NCI-H1417 (cell line): ENCODE data around the gene PMS1.
"Not testable (repeated sequence)": the region's sequence is repeated elsewhere in the genome, so short reads cannot be mapped to it uniquely, and the experiment has no call there.

Experiments used
- DNase-seq, 3 experiments: peaks; one replicate each; lab custom pipeline; 2025; lab: John Stamatoyannopoulos, UW

Gene PMS1

GRCh38 chr2:189783927-189784867 lies at the start of gene PMS1, which contains the start of gene ORMDL1:
TSS of gene PMS1 (plus strand) at chr2:189784450. CDS start at chr2:189791810, 7,360 bp downstream.
TSS of gene ORMDL1 (minus strand) at chr2:189784339. CDS start at chr2:189782595, 1,744 bp downstream.
- peak; percentile 88 to 97 (median 97) for DNase-seq

DNA sequence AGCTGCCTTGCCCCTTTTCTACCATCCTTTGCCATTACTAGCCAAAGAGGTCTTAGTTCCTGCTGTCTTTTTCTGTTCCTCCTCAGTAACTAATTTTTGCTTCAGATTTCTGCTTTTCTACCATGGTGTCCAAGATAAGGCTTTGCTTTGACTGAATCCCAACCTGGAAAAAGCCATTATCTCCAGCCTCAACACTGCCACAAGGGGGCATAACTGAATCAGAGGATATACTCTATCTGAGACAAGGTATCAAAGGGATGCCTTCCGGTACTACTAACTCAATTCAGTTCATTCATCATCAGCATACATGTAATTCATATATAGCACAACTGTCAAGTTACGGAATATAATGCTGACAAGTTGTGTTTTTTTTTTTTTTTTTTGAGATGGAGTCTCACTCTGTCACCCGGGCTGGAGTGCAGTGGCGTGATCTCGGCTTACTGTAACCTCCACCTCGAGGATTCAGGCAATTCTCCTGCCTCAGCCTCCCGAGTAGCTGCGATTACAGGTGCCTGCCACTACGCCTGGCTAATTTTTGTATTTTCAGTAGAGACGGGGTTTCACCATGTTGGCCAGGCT lies 33.1 kb upstream of the PMS1 start:
- DNase-seq: peak; percentile 3 to 60 (median 11)

GRCh38 chr2:189756311-189756952 lies 27.8 kb upstream of the PMS1 start:
- no peak for DNase-seq

DNA sequence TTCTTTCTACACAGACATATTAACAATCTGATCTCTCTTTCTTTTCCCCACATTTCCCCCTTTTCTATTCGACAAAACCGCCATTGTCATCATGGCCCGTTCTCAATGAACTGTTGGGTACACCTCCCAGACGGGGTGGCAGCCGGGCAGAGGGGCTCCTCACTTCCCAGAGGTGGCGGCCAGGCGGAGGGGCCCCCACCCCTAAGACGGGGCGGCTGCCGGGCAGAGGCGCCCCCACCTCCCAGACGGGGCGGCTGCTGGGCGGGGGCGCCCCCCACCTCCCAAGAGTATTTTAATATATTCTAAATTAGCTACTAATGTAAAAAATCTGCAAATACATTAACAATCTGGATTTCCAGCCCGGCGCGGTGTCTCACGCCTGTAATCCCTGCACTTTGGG lies 24.1 kb upstream of the PMS1 start:
- not testable (repeated sequence) for DNase-seq

GRCh38 chr2:189762229-189762550 lies 22.1 kb upstream of the PMS1 start:
- DNase-seq: no peak

GRCh38 chr2:189762551-189763298 lies 21.5 kb upstream of the PMS1 start, which contains the start of gene OSGEPL1:
TSS of gene OSGEPL1 (minus strand) at chr2:189762792. CDS start at chr2:189761640, 1,152 bp downstream.
- DNase-seq: peak; percentile 80 to 96 (median 91)

- DNase-seq: no peak
Observed at GRCh38 chr2:189763908-189764661, 20.2 kb upstream of the PMS1 start.

DNA sequence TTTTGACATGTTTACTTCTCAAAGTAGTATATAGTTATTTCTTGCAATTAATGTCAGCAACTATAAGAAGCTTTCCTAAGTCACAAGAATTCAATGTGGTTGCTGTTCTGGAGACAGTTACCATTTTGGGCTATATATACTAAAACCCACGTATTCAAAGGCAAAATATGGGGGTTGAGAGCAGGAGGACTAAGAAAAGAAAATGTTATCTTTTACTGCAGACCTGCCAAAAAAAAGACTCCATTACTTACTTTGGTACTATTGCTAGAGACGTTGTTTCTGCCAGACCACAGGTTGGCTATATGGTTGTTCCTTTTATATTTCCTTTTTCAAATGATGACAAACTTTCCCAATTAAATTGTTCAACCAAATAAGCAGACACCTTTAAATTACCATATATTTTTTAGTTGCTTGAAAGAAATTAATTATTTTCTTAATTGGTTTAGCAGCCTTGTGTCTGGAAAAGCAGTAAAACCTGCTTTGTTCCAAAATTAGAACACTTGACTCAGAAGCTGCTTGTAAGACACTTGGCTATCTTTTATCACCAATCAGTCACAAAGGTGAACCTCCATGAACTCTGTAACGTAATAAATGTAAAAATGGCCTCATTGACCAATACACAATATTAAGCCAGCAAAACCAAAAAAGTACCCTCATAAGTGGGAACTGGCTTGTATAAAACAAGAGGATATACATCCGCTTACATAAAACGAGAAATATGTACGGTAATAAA lies 13.5 kb upstream of the PMS1 start:
- DNase-seq: no peak

DNA sequence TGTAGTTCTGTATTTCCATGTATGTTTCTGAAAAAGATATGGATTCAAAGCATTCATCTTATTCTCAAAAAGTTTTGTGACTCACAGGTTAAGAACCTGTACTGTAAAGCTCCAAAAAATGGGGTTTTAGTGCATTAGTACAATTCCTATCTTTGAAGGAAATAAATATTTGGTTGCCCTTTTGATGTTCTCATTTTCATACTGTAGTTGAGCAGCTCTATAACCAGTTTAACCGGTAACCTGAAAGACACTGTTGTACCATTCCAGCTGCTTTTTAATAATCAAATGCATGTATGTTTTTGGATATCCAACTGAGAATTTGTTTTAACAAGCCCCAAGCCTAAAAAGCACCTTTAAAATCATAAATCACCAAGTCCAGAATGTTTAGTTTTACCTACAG lies 12.0 kb upstream of the PMS1 start:
- peak in 1 of 3 experiments; percentile 9 for DNase-seq

- no peak for DNase-seq
Observed at GRCh38 chr2:189782221-189782671, 2.0 kb upstream of the PMS1 start.

- DNase-seq: peak in 1 of 3 experiments; percentile 72
Observed at GRCh38 chr2:189783451-189783926, 761 bp upstream of the PMS1 start.

- no peak for DNase-seq
Observed at GRCh38 chr2:189791338-189792042, 7.2 kb downstream of the PMS1 start.

GRCh38 chr2:189794310-189794709 lies 10.1 kb downstream of the PMS1 start:
- no peak for DNase-seq

DNA sequence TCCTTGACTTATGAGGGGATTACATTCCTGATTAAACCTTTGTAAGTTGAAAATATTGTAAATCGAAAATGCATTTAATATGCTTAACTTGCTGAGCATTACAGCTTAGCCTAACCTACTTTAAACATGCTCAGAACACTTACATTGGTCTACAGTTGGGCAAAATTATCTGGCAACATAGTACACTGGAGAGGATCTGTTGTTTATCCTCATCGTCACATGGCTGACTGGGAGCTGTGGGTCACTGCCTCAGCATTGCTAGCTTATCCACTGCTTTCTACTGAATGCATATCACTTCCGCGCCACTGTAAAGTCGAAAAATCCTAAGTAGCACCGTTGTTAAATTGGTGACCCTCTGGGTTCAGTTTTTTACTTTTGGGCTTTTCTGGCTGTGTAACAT lies 13.7 kb downstream of the PMS1 start:
- no peak for DNase-seq

- peak in 1 of 3 experiments; percentile 52 for DNase-seq
Observed at GRCh38 chr2:189798312-189799029, 14.2 kb downstream of the PMS1 start.

DNA sequence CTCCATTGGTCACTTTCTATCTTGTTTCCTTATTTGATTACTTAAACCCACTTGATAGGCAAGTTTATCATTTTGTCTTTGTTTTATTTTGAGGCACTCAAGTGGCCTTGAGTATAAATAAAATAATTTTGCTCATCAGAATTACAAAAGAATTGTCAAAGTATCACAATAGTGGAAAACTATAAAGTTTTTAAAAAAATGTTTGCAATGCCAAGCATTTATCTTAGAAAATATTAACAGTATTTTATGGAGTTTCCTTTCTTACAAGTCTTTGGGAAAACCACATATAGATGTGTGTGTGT lies 14.7 kb downstream of the PMS1 start:
- DNase-seq: no peak

- no peak for DNase-seq
Observed at GRCh38 chr2:189799531-189799930, 15.3 kb downstream of the PMS1 start.

DNA sequence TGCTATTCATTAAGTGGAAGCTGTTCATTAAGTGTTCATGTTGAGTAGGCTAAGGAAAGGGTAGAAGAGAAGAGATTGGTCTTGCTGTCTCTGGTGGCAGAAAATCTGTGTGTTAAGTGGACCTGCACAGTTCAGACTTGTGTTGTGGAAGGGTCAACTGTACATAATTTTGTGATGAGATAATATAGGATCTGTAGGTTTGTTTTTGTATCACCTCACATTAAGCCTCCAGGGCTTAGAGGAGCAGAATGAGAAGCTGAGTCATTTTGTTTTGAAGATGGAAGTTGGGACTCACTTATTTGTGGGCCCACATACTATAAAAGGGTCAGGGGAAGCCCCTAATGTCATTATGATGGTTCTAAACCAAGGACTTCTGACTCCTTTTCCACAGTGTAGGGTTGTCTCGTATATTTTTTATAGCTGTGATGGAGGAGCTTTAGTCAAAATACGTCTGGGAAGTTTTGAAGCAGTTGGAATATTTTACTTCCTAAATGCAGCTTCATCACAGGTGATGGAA lies 18.2 kb downstream of the PMS1 start:
- DNase-seq: no peak

DNA sequence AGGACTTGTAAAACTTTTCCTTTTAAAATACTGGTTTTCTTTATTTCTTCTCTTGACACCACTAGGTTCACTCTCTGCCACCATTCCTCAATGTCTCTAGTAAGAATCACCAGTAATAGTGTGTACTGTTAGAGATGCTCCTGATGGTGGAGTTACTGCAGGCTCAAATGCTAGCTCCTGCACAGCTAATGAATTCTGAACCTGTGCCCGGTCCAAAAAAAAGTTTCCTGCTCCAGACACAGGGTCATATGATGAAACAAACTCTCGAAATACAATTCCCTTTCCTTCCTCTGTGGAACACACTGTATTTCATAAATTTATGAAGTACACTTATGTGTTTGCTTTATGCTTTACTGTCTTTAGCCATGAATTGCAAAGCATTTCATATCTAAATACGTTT lies 19.2 kb downstream of the PMS1 start:
- DNase-seq: no peak
